ENCODE results near the gene AHCYL2.
"Not testable (repeated sequence)": the region's sequence is repeated elsewhere in the genome, so short reads cannot be mapped to it uniquely, and the experiment has no call there.

AHCYL2 gene

DNA sequence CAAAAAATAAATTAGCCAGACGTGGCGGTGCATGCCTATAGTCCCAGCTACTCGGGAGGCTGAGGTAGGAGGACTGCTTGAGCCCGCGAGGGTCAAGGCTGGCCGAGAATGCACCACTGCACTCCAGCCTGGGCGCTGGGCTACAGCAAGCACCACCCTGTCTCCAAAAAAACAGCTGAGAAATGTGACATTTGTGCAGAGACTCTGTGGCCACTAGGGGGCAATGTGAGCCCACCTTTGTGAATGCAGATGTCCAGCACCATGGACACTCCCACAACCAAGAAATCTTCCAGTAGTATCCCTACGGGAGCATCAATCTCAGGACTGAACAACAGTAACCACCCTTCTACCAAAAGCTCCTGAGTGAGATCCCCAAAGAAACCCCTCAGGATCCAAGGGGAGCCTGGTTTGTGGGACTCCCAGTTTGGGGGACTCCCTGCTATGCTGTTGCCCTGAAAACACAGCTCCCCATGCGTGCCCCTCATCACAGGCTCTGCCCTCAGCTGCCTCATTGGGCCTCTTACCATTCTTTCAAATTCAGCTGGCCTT is 6.2 kb upstream of the AHCYL2 start:
- DNase-seq (ENCODE audit: extremely low read depth, low read depth): peak; percentile 69
- no peak overlapping the region for H3K4me3 ChIP-seq (replicated peaks; ENCODE audit: low read depth, low read length)
- TF ChIP-seq, protein P1, sequence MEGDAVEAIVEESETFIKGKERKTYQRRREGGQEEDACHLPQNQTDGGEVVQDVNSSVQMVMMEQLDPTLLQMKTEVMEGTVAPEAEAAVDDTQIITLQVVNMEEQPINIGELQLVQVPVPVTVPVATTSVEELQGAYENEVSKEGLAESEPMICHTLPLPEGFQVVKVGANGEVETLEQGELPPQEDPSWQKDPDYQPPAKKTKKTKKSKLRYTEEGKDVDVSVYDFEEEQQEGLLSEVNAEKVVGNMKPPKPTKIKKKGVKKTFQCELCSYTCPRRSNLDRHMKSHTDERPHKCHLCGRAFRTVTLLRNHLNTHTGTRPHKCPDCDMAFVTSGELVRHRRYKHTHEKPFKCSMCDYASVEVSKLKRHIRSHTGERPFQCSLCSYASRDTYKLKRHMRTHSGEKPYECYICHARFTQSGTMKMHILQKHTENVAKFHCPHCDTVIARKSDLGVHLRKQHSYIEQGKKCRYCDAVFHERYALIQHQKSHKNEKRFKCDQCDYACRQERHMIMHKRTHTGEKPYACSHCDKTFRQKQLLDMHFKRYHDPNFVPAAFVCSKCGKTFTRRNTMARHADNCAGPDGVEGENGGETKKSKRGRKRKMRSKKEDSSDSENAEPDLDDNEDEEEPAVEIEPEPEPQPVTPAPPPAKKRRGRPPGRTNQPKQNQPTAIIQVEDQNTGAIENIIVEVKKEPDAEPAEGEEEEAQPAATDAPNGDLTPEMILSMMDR (IDR thresholded peaks at IDR 0.05; ENCODE audit: low read depth, low read length, missing control alignments): peak; percentile 85

- DNase-seq (ENCODE audit: extremely low read depth, low read depth); H3K4me3 ChIP-seq (replicated peaks; ENCODE audit: low read depth, low read length): not testable (repeated sequence)
Observed at GRCh38 chr7:129219166-129219565, 5.7 kb upstream of the AHCYL2 start.

DNA sequence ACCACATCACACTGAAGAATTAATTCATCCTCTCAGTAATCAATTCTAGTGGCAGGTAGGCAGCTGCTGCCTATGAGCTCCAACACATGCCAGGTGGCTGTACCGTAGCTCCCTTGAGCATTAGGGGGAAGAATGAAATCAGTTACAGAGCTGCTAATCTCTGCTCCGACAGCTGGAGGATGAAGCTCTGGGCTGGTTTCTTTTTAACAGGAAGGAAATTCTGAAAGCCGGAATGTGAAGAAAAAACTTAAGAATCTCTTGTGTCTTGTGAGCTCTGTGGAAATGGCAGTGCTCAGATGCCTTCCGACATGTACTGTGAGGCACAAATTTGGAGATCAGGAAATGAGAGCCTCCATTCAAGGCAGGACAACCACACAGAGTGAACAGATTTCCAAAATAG is 2.8 kb upstream of the AHCYL2 start:
- no peak for DNase-seq (ENCODE audit: extremely low read depth, low read depth)
- no peak overlapping the region for H3K4me3 ChIP-seq (replicated peaks; ENCODE audit: low read depth, low read length)
- TF ChIP-seq, protein P1 (IDR thresholded peaks at IDR 0.05; ENCODE audit: low read depth, low read length, missing control alignments): no peak

- H3K4me3 ChIP-seq (replicated peaks; ENCODE audit: low read depth, low read length): peak overlapping the region; percentile 64
- no peak for DNase-seq (ENCODE audit: extremely low read depth, low read depth)
- TF ChIP-seq, protein P1 (IDR thresholded peaks at IDR 0.05; ENCODE audit: low read depth, low read length, missing control alignments): no peak
Observed at GRCh38 chr7:129225206-129225930, 538 bp downstream of the AHCYL2 start.

DNA sequence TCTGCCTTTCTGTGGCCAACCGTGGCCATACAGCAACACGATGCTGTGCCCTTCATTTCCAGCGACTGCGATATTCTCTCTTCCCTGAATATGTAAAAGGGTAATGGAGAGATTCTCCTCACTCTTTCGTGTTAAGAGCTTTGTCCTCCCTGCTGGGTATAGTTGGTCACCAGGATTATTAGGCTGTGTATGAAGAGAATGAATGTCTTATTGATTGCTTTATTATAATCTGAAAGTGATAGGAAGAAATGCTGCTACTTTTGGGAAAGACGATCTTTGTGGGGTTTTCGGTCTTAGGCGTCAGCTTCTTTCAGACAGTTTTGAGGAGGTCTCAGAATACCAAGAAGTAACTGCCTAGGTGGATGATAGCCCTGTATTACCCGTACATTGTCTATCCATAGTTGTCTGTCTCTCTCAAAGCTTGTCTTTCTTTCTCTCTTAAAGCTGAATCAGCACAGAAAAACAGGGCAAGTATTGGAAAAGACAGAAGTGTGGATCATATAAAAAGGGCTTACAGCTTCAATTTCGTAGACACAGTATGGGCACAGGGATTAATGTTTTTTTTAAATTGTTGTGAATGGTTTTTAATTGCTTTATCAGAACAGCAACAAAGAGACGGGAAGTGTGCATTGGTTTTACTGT is 1.2 kb downstream of the AHCYL2 start:
- DNase-seq (ENCODE audit: extremely low read depth, low read depth): no peak
- H3K4me3 ChIP-seq (replicated peaks; ENCODE audit: low read depth, low read length): peak overlapping the region; percentile 64
- TF ChIP-seq, protein P1 (IDR thresholded peaks at IDR 0.05; ENCODE audit: low read depth, low read length, missing control alignments): no peak

- no peak for DNase-seq (ENCODE audit: extremely low read depth, low read depth)
- H3K4me3 ChIP-seq (replicated peaks; ENCODE audit: low read depth, low read length): no peak overlapping the region
- TF ChIP-seq, protein P1 (IDR thresholded peaks at IDR 0.05; ENCODE audit: low read depth, low read length, missing control alignments): no peak
Observed at GRCh38 chr7:129227646-129228578, 3.1 kb downstream of the AHCYL2 start.

Measured in HFF-Myc (cell line).